ENCODE measurements around the gene FOXK1. TPM values are rescaled to one million over a fixed set of nuclear protein-coding genes. Genes with fewer than 3 reads are reported as not detected.

Gene FOXK1
- total and polyA plus RNA-seq, 2 of the 13 experiments (the other 11 are each of a cell fraction or from before 2014, with no cell fraction given) = 4.6 to 8.8 TPM

DNA sequence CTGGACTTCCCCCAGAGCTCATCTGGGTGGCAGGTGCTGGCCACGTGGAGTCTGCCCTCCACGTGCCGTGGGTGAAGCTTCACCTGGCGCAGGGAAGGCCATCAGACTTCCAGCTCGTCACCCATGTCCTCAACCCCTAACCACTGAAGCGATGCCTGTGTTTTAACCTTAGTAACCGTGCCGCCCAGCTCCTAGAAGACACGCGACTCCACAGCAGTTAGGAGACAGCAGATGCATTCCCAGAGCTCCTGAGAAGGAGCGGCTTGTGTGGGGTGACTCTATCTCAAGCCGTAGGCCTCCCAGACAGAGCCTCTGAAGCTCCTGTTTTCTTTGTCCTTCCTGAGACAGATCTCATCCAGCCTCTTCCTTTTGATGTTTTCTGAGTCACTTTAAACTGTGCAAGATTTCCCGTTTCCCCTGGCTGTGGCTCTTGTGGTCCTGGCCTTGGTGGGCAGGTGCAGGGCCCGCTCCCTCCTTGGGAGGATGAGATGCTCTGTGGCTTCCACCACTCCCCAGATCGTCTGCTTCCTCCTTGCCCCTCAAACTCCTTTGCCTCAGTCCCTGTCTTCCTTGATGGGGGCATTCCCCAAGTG lies 51.9 kb downstream of the FOXK1 start:
- Histone ChIP-seq H3K9ac (ENCODE audit: insufficient read depth, low read depth, low read length) (no peak overlapping the region), H3K27ac (ENCODE audit: extremely low read length, insufficient read depth, low read length) (no peak overlapping the region), H3K4me3 (replicated peaks in 1 of 3; ENCODE audit: insufficient read depth in 1 of 3, low read depth in 2 of 3, low read length in 3 of 3) (no peak overlapping the region), H3K79me2 (ENCODE audit: insufficient read depth, low read length) (peaks cover 54% of the 10 kb centered on the region), H3K9me3 (ENCODE audit: low read length) (no peaks in the 10 kb centered on the region), H4K20me1 (ENCODE audit: insufficient read depth, low read length) (peaks cover 13% of the 10 kb centered on the region; the same call in 1 of the 2 replicates), H3K4me2 (ENCODE audit: low read depth, low read length) (no peak overlapping the region), H2AFZ (ENCODE audit: low read length) (no peak overlapping the region), H3K4me1 (ENCODE audit: insufficient read depth, low read length) (peaks cover 29% of the 10 kb centered on the region), H3K36me3 (replicated peaks in 1 of 2; ENCODE audit: control insufficient read depth in 1 of 2, insufficient read depth in 2 of 2, low read length in 2 of 2) (peaks cover 17 to 29% of the 10 kb centered on the region in 2 experiments), H3K27me3 (ENCODE audit: control insufficient read depth in 1 of 2, insufficient read depth in 2 of 2, low read length in 2 of 2) (no peaks in the 10 kb centered on the region)
- intact Hi-C loops (cut with micrococcal nuclease; ENCODE audit: unreplicated experiment) (no loop called here), in situ Hi-C loops (cut with HindIII; ENCODE audit: extremely low pct_ligation_motif_present, low pct_unique_long_range_greater_than_20kb) (no loop called here)
- no peak for TF ChIP-seq REL (CRISPR knock-in tag; conservative IDR thresholded peaks at IDR 0.05)
- CTCF ChIA-PET (ENCODE audit: low intra/inter-chr PET ratio, low total read pairs) = no interaction called here
- DNase-seq (ENCODE audit: low spot score) (no peak), ATAC-seq (no peak), FAIRE-seq (no peak)
- WGBS (ENCODE audit: low lambda C conversion rate) = 95% methylated on average over 8 of the region's 15 CpGs
- POLR2A ChIA-PET = no interaction called here
- no TSS peak for BruUV-seq (replicated peaks)

DNA sequence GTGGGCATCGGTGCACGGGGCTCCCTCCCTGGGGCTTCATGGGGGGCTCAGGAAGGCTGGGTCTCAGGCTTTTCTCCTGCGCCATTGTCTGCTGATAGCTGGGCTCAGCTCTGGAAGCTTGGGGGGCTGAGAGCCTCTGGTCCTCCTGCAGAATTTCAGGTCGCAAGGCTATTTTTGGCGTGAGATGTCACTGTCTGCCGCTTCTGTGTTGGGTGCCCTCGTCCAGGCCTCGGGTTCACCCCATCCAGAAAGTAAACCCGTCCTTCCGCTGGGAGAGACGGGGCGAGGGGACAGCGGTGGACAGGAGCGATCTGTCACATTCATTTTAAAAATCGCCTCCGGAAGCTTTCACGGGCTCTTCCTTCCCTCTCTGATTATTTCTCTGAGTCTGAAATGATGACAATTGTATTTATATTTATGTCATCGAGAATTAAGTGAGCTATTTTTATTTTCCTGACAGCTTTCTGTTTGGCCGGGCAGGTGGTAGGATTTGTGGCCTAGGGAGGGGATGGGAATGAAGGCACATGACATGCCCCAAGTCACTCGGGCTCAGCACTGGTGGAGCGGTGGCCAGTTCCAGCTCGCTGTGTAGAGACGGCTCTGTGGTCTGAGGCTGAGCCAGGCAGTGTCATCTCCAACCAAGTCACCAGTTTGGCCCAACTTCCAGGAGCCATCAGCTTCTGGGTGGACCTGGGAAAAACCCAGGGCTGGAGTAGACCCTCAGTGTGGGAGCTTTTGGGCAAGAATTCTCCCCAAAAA lies 52.7 kb downstream of the FOXK1 start:
- no peak for TF ChIP-seq SPEN (CRISPR knock-in tag; IDR thresholded peaks at IDR 0.05; ENCODE audit: low read depth)
- no peak for TF ChIP-seq SMC3 (IDR thresholded peaks at IDR 0.05; ENCODE audit: low read length)
- no peak for TF ChIP-seq ZNF614 (CRISPR knock-in tag; IDR thresholded peaks at IDR 0.05; ENCODE audit: borderline replicate concordance)
- TF ChIP-seq, protein P1, sequence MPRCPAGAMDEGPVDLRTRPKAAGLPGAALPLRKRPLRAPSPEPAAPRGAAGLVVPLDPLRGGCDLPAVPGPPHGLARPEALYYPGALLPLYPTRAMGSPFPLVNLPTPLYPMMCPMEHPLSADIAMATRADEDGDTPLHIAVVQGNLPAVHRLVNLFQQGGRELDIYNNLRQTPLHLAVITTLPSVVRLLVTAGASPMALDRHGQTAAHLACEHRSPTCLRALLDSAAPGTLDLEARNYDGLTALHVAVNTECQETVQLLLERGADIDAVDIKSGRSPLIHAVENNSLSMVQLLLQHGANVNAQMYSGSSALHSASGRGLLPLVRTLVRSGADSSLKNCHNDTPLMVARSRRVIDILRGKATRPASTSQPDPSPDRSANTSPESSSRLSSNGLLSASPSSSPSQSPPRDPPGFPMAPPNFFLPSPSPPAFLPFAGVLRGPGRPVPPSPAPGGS (CRISPR knock-in tag; IDR thresholded peaks at IDR 0.05) = no peak
- TF ChIP-seq MBD4 (IDR thresholded peaks at IDR 0.05; ENCODE audit: borderline replicate concordance, low read length) = no peak
- TF ChIP-seq SMAD3 (CRISPR knock-in tag; IDR thresholded peaks at IDR 0.05) = no peak
- TF ChIP-seq NAIF1 (CRISPR knock-in tag; IDR thresholded peaks at IDR 0.05; ENCODE audit: borderline replicate concordance) = no peak
- TF ChIP-seq ERF (CRISPR knock-in tag; IDR thresholded peaks at IDR 0.05) = no peak
- TF ChIP-seq ATAD3A (CRISPR knock-in tag; IDR thresholded peaks at IDR 0.05) = no peak
- TF ChIP-seq ZNF354B (CRISPR knock-in tag; IDR thresholded peaks at IDR 0.05) = no peak
- ChIA-PET POLR2A (interaction anchor here (2.0 kb wide), 1 partner anchor 41 kb away, joined by 4 read pairs; the partner anchor contains the start of gene AP5Z1), CTCF (ENCODE audit: low intra/inter-chr PET ratio, low total read pairs) (no interaction called here)
- Histone ChIP-seq H2AFZ (ENCODE audit: low read length) (no peak overlapping the region), H3K36me3 (replicated peaks in 1 of 2; ENCODE audit: control insufficient read depth in 1 of 2, insufficient read depth in 2 of 2, low read length in 2 of 2) (peaks cover 17 to 29% of the 10 kb centered on the region in 2 experiments), H3K9ac (ENCODE audit: insufficient read depth, low read depth, low read length) (no peak overlapping the region), H3K79me2 (ENCODE audit: insufficient read depth, low read length) (peaks cover 55% of the 10 kb centered on the region), H3K9me3 (ENCODE audit: low read length) (no peaks in the 10 kb centered on the region), H3K4me2 (ENCODE audit: low read depth, low read length) (no peak overlapping the region), H4K20me1 (ENCODE audit: insufficient read depth, low read length) (peaks cover 16% of the 10 kb centered on the region), H3K27ac (ENCODE audit: extremely low read length, insufficient read depth, low read length) (no peak overlapping the region), H3K4me1 (ENCODE audit: insufficient read depth, low read length) (peaks cover 36% of the 10 kb centered on the region), H3K27me3 (ENCODE audit: control insufficient read depth in 1 of 2, insufficient read depth in 2 of 2, low read length in 2 of 2) (no peaks in the 10 kb centered on the region), H3K4me3 (replicated peaks in 1 of 3; ENCODE audit: insufficient read depth in 1 of 3, low read depth in 2 of 3, low read length in 3 of 3) (no peak overlapping the region)
- DNase-seq (ENCODE audit: low spot score) = no peak
- FAIRE-seq = no peak
- 97% methylated on average over 20 of the region's 23 CpGs for WGBS (ENCODE audit: low lambda C conversion rate)
- BruUV-seq (replicated peaks) = no TSS peak
- ATAC-seq = no peak
- intact Hi-C loops (cut with micrococcal nuclease; ENCODE audit: unreplicated experiment) (loop anchor here (5.0 kb wide), 1 partner anchor 52 kb away; the partner anchor contains the start of gene FOXK1), in situ Hi-C loops (cut with HindIII; ENCODE audit: extremely low pct_ligation_motif_present, low pct_unique_long_range_greater_than_20kb) (no loop called here)

Data from HepG2 (cell line).